ENCODE data around the gene LAPTM5. TPM values are rescaled to one million over a fixed set of nuclear protein-coding genes. Genes with fewer than 3 reads are reported as not detected.
A peak's percentile ranks its signal among the peaks of the same experiment; 100 is the strongest.

Gene LAPTM5
- total and polyA plus RNA-seq, 10 of the 15 experiments (the other 5 are each of a cell fraction or from before 2014, with no cell fraction given), result 24.1 to 1,034 (median 687) TPM

DNA sequence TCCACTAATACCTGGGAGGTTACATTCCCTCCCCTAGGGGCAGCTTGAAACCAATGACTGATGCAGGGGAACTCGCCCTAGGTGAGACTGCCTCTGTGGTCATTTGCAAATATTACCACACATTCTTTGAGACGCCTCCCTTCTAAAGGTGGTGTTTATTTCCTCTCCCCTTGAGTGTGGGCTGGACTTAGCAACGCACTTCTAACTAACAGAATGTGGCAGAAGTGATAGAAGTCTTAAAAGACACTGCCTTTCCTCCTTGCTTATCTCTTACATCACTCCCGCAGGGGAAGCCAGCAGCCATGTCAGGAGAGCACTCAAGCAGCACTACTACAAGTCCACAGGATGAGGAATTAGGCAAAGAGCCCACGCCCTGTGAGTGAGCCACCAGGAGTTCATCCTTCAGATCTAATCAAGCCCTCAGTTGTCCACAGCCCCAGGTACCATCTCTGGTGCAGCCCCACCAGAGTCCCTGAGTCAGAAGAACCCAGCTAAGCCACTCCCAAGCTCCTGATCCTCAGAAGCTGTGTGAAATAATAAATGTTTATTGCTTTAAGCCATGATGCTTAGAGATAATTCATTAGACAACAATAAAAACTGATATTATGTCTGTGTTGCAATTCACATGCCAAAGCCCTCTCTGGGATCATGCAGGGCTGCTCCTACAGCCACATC, 19.4 kb downstream of the LAPTM5 start:
- in situ Hi-C loops (cut with MboI) (no loop called here), intact Hi-C loops (cut with micrococcal nuclease; ENCODE audit: unreplicated experiment) (no loop called here)
- H3K9me3 ChIP-seq (replicated peaks; ENCODE audit: control insufficient read depth, insufficient read depth, low read length), result no peaks in the 10 kb centered on the region
- H3K4me2 ChIP-seq (ENCODE audit: control insufficient read depth, insufficient read depth), result no peak overlapping the region
- H4K20me1 ChIP-seq (ENCODE audit: control insufficient read depth, insufficient read depth), result peaks cover 8% of the 10 kb centered on the region
- peaks cover 40% of the 10 kb centered on the region for H3K4me1 ChIP-seq (ENCODE audit: control insufficient read depth, insufficient read depth, low read length)
- DNase-seq (ENCODE audit: low read depth, low spot score) (no peak), FAIRE-seq (no peak), ATAC-seq (peak; percentile 49)
- RAD21 ChIA-PET (ENCODE audit: unreplicated experiment), result interaction anchor here (0.9 to 1.5 kb wide), 4 partner anchors 14 to 41 kb away, joined by 3 to 4 read pairs (median 3); no protein-coding TSS in a partner anchor
- peaks cover 77 to 79% of the 10 kb centered on the region in 2 experiments for H3K36me3 ChIP-seq (ENCODE audit: control insufficient read depth in 2 of 2, insufficient read depth in 2 of 2, low read length in 1 of 2)
- H3K4me3 ChIP-seq, result no peak overlapping the region
- 35% methylated on average over 5 of the region's 5 CpGs for WGBS (ENCODE audit: insufficient coverage, insufficient replicate concordance, low lambda C conversion rate, missing lambda C conversion rate)
- no peaks in the 10 kb centered on the region for H3K27me3 ChIP-seq (replicated peaks in 1 of 2; ENCODE audit: control insufficient read depth in 2 of 2, insufficient read depth in 2 of 2, low read length in 1 of 2)
- SMC1A ChIA-PET (ENCODE audit: uncharacterized antibody, unreplicated experiment), result interaction anchor here (21.5 kb wide), 1 partner anchor 14 kb away, joined by 556 read pairs; the partner anchor contains the start of gene LAPTM5
- H3K9ac ChIP-seq (ENCODE audit: control insufficient read depth, insufficient read depth, low read length), result no peak overlapping the region
- POLR2A ChIA-PET, result interaction anchor here (22.5 kb wide), 1 partner anchor 22 kb away, joined by 741 read pairs; the partner anchor contains the start of gene LAPTM5
- 0 out of 2 replicates have a peak overlapping the region, but pooled peaks have one; percentile 1 for H3K27ac ChIP-seq (ENCODE audit: control insufficient read depth, insufficient read depth)
- H2AFZ ChIP-seq (ENCODE audit: control insufficient read depth, low read depth, low read length), result no peak overlapping the region
- no TSS peak for BruUV-seq (replicated peaks)
- peaks cover 39% of the 10 kb centered on the region for H3K79me2 ChIP-seq (ENCODE audit: control insufficient read depth, insufficient read depth, low read length)
- CTCF ChIA-PET, result interaction anchor here (0.8 to 2.1 kb wide), 3 partner anchors 14 to 41 kb away, joined by 3 to 5 read pairs (median 4); no protein-coding TSS in a partner anchor
- TF ChIP-seq SMC3 (IDR thresholded peaks at IDR 0.05; ENCODE audit: borderline replicate concordance, low read length) (no peak), SMAD5 (IDR thresholded peaks at IDR 0.05; ENCODE audit: low read depth) (no peak), POU2F2 (IDR thresholded peaks at IDR 0.05; ENCODE audit: borderline replicate concordance, low read depth, low read length) (peak; percentile 19; the same call in 1 of the 3 replicates), TBL1XR1 (IDR thresholded peaks at IDR 0.05; ENCODE audit: low read depth, low read length) (no peak), EP300 (IDR thresholded peaks at IDR 0.05; ENCODE audit: borderline replicate concordance in 1 of 2, control insufficient read depth in 1 of 2, low read depth in 2 of 2, low read length in 2 of 2) (no peak), SMAD1 (IDR thresholded peaks at IDR 0.05; ENCODE audit: low read depth, partially characterized antibody) (no peak), POLR2AphosphoS5 (IDR thresholded peaks at IDR 0.05; ENCODE audit: low read length) (0 out of 2 replicates have a peak, but pooled peaks have one; percentile 17), CTCF (IDR thresholded peaks at IDR 0.05 in 2 of 3, conservative IDR thresholded peaks at IDR 0.05 in 1 of 3; ENCODE audit: control insufficient read depth in 2 of 3, extremely low read depth in 1 of 3, insufficient read depth in 1 of 3, low read depth in 3 of 3, low read length in 3 of 3) (no peak)

Data from GM12878 (cell line).